HepG2 (cell line): ENCODE measurements around the gene THADA. TPM values are rescaled to one million over a fixed set of nuclear protein-coding genes. Genes with fewer than 3 reads are reported as not detected.

Experiments
- ATAC-seq: fragments of 200-7000 bp; cut with Tn5 transposase; 3 replicates; pipeline ENCODE4 v1.9.1; 2020; ENCODE audit warnings: mild to moderate bottlenecking, moderate library complexity
- BruUV-seq: library from RNA; stranded (reverse); fragments of 400-500 nt; replicated peaks from 2 replicates; lab custom pipeline; 2021; lab: Mats Ljungman, UMichigan
- CTCF ChIA-PET: fragments of 300-600 bp; formaldehyde crosslinking; extraction: SDS; loops from one replicate; lab custom pipeline; 2021; ENCODE audit warnings: low total read pairs, inconsistent platforms, low intra/inter-chr PET ratio; lab: Yijun Ruan, JAX
- POLR2A ChIA-PET: fragments of 350-600 bp; sonication (Branson Sonifier 250); formaldehyde crosslinking; loops from one replicate; lab custom pipeline; 2020; ENCODE audit warnings: antibody characterized with exemption, inconsistent platforms; lab: Yijun Ruan, JAX
- DNase-seq: peaks from one replicate; pipeline ENCODE4 v3.0.0-alpha.2; 2015; ENCODE audit warnings: low spot score
- FAIRE-seq: peaks from 3 replicates; lab custom pipeline; 2011; peaks lifted over from hg19 to GRCh38; lab: Jason Lieb, UNC
- H2AFZ ChIP-seq: one replicate; pipeline ENCODE4 v1.6.1; 2011; ENCODE audit warnings: low read length, inconsistent platforms
- H3K27ac ChIP-seq: fragments of 300-600 bp; 3 replicates; pipeline ENCODE4 v1.8.0; 2011; ENCODE audit warnings: mixed run types, mild to moderate bottlenecking, mixed read lengths, low read length, inconsistent platforms; ENCODE audit not compliant: insufficient read depth; ENCODE audit errors: extremely low read length
- H3K27me3 ChIP-seq, 2 experiments: fragments of 200-600 bp in 1 of 2; 2 replicates in 1 of 2; 3 replicates in 1 of 2; pipeline versions ENCODE4 v1.6.0 to v1.8.0; 2011; ENCODE audit warnings: low read length in 2 of 2, mild to moderate bottlenecking in 2 of 2, moderate library complexity in 2 of 2, inconsistent platforms in 1 of 2; ENCODE audit not compliant: insufficient read depth in 2 of 2, control insufficient read depth in 1 of 2
- H3K36me3 ChIP-seq, 2 experiments: fragments of 200-600 bp in 1 of 2; replicated peaks in 1 of 2; 2 replicates in 1 of 2; 3 replicates in 1 of 2; pipeline versions ENCODE4 v1.5.1 to v1.8.0; 2011; ENCODE audit warnings: low read length in 2 of 2, inconsistent platforms in 1 of 2; ENCODE audit not compliant: insufficient read depth in 2 of 2, control insufficient read depth in 1 of 2
- H3K4me1 ChIP-seq: 2 replicates; pipeline ENCODE4 v1.5.1; 2012; ENCODE audit warnings: low read length, inconsistent platforms; ENCODE audit not compliant: insufficient read depth
- H3K4me2 ChIP-seq: 2 replicates; pipeline ENCODE4 v1.6.0; 2011; ENCODE audit warnings: low read depth, low read length, inconsistent platforms
- H3K4me3 ChIP-seq, 3 experiments: fragments of 200-600 bp in 1 of 3; sonication (generic), shearing (Covaris generic) in 1 of 3; replicated peaks in 1 of 3; 2 replicates each; pipeline ENCODE4 v1.5.1; 2011 to 2016; ENCODE audit warnings: low read length in 3 of 3, inconsistent platforms in 2 of 3, low read depth in 2 of 3, mild to moderate bottlenecking in 2 of 3, control low read depth in 1 of 3, mixed read lengths in 1 of 3; ENCODE audit not compliant: insufficient read depth in 1 of 3
- H3K79me2 ChIP-seq: one replicate; pipeline ENCODE4 v1.6.1; 2011; ENCODE audit warnings: low read length, inconsistent platforms; ENCODE audit not compliant: insufficient read depth
- H3K9ac ChIP-seq: 2 replicates; pipeline ENCODE4 v1.6.0; 2011; ENCODE audit warnings: mild to moderate bottlenecking, low read depth, low read length, inconsistent platforms; ENCODE audit not compliant: insufficient read depth
- H3K9me3 ChIP-seq: 2 replicates; pipeline ENCODE4 v1.5.1; 2012; ENCODE audit warnings: mild to moderate bottlenecking, low read length
- H4K20me1 ChIP-seq: 2 replicates; pipeline ENCODE4 v1.6.0; 2011; ENCODE audit warnings: inconsistent platforms, mild to moderate bottlenecking, low read length, moderate library complexity; ENCODE audit not compliant: insufficient read depth
- CC2D1A ChIP-seq: sonication (generic); formaldehyde crosslinking; IDR thresholded peaks from 2 replicates; pipeline ENCODE4 v1.8.1; 2023; ENCODE audit warnings: mild to moderate bottlenecking, missing genetic modification reagents
- ELF1 ChIP-seq: sonication (generic); formaldehyde crosslinking; IDR thresholded peaks from 2 replicates; pipeline ENCODE4 v1.4.0; 2020; ENCODE audit warnings: missing genetic modification reagents
- GLI4 ChIP-seq: sonication (generic); formaldehyde crosslinking; IDR thresholded peaks from 2 replicates; pipeline ENCODE4 v1.5.1; 2020; ENCODE audit warnings: missing genetic modification reagents, mild to moderate bottlenecking, moderate library complexity, borderline replicate concordance
- HNRNPLL ChIP-seq: fragments of 200-400 bp; formaldehyde crosslinking; IDR thresholded peaks from 2 replicates; pipeline ENCODE4 v1.6.1; 2017; ENCODE audit warnings: mild to moderate bottlenecking, low read depth, low read length; ENCODE audit not compliant: poor library complexity, severe bottlenecking
- KMT2A ChIP-seq: sonication (generic); formaldehyde crosslinking; IDR thresholded peaks from 2 replicates; pipeline ENCODE4 v1.4.0; 2020; ENCODE audit warnings: missing genetic modification reagents
- RBM39 ChIP-seq: fragments of 200-400 bp; formaldehyde crosslinking; IDR thresholded peaks from one replicate; pipeline ENCODE4 v1.6.1; 2018; ENCODE audit warnings: antibody characterized with exemption, mild to moderate bottlenecking, low read depth, low read length; ENCODE audit not compliant: poor library complexity, severe bottlenecking
- RFX3 ChIP-seq: IDR thresholded peaks from 2 replicates; pipeline ENCODE4 v1.6.1; 2016; ENCODE audit warnings: missing biosample characterization, missing genetic modification reagents
- SAFB2 ChIP-seq: sonication (generic); formaldehyde crosslinking; IDR thresholded peaks from 2 replicates; pipeline ENCODE4 v1.5.1; 2020; ENCODE audit warnings: missing genetic modification reagents, low read depth, mild to moderate bottlenecking, borderline replicate concordance
- THYN1 ChIP-seq: sonication (generic); formaldehyde crosslinking; IDR thresholded peaks from 2 replicates; pipeline ENCODE4 v1.8.1; 2023; ENCODE audit warnings: low read depth, mild to moderate bottlenecking, moderate library complexity, missing genetic modification reagents, borderline replicate concordance
- ZFP62 ChIP-seq: sonication (generic); formaldehyde crosslinking; IDR thresholded peaks from 2 replicates; pipeline ENCODE4 v1.4.0; 2020; ENCODE audit warnings: missing genetic modification reagents
- ZNF468 ChIP-seq: sonication (generic); formaldehyde crosslinking; IDR thresholded peaks from 2 replicates; pipeline ENCODE4 v1.8.0; 2022; ENCODE audit warnings: mild to moderate bottlenecking, moderate library complexity, missing genetic modification reagents
- ZNF883 ChIP-seq: sonication (generic); formaldehyde crosslinking; IDR thresholded peaks from 2 replicates; pipeline ENCODE4 v1.5.1; 2020; ENCODE audit warnings: mild to moderate bottlenecking, missing genetic modification reagents; ENCODE audit errors: not compliant biosample characterization
- WGBS: methylation state at CpG from one replicate; pipeline ENCODE4 v1.1.6; 2017; ENCODE audit warnings: low lambda C conversion rate; 5-methylcytosine and 5-hydroxymethylcytosine counted together
- in situ Hi-C: cut with HindIII; loops from 2 replicates; pipeline ENCODE4 v1.10.0; 2017; ENCODE audit warnings: low pct_unique_long_range_greater_than_20kb; ENCODE audit not compliant: extremely low pct_ligation_motif_present
- intact Hi-C: fragments of 100-400 bp; cut with micrococcal nuclease; formaldehyde crosslinking; loops from one replicate; pipeline ENCODE4 v1.10.0; 2022; ENCODE audit not compliant: unreplicated experiment
- polyA plus RNA-seq, 8 experiments: library from polyadenylated mRNA; depleted of rRNA in 3 of 8; stranded (reverse) in 7 of 8; unstranded in 1 of 8; fragments of >200 nt; fragmentation: Illumina TruSeq in 4 of 8; extraction: Trizol in 4 of 8; gene quantifications; 2 replicates each; pipeline versions ENCODE4 v1.2.1 to v1.2.3, GENCODE V29; 2011 to 2016; ENCODE audit warnings: low read depth in 4 of 8, missing spikeins in 1 of 8, mixed read lengths in 1 of 8; ENCODE audit not compliant: insufficient read depth in 1 of 8
- total RNA-seq, 5 experiments: library from RNA; depleted of rRNA; stranded (reverse); fragments of >200 nt; fragmentation: Illumina TruSeq; extraction: Trizol; gene quantifications; 2 replicates each; pipeline ENCODE4 v1.2.3, GENCODE V29; 2016; ENCODE audit warnings: low read depth in 1 of 5
- TF ChIP-seq, protein P1 (sequence below), 2 experiments: sonication (generic) in 1 of 2; formaldehyde crosslinking in 1 of 2; IDR thresholded peaks; 2 replicates each; pipeline versions ENCODE4 v1.4.0 to v1.6.1; 2018 to 2020; ENCODE audit warnings: missing genetic modification reagents in 2 of 2, borderline replicate concordance in 1 of 2, low read depth in 1 of 2, mild to moderate bottlenecking in 1 of 2, missing biosample characterization in 1 of 2
- TF ChIP-seq, protein P2 (sequence below): sonication (generic); formaldehyde crosslinking; IDR thresholded peaks from 2 replicates; pipeline ENCODE4 v1.8.0; 2022; ENCODE audit warnings: missing genetic modification reagents, low read depth, mild to moderate bottlenecking, borderline replicate concordance
- TF ChIP-seq, protein P3 (sequence below): IDR thresholded peaks from 2 replicates; pipeline ENCODE4 v1.6.1; 2016; ENCODE audit warnings: missing compliant biosample characterization, missing genetic modification reagents, borderline replicate concordance

The THADA gene
- total and polyA plus RNA-seq, 2 of the 13 experiments (the other 11 are each of a cell fraction or from before 2014, with no cell fraction given) = 12.7 to 21.7 TPM

DNA sequence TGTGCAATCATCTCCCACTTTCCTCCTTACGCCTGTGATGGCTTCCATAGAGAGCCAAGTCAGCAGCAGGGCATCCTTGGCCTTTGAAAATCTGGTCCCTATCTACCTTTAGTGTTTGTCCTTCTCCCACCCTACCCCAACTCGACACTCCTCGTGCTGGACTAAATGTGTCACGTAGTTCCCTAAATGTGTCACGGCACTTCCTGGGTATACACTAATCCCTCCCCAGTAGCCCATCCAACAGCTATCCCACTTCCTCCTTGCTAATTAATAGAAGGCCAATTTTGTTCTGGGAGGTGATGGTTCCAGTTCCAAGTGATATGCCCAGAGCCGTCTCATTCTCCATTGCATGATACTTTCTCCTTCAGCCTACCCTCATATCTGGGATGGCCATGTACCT, 332.9 kb downstream of the THADA start:
- WGBS = 98% methylated on average over 6 of the region's 6 CpGs
- in situ Hi-C loops = no loop called here
- no peak for FAIRE-seq

More for the DNA sequence above, 332.9 kb downstream of the THADA start:
- Histone ChIP-seq H3K9ac (no peak overlapping the region), H3K4me1 (peaks cover 35% of the 10 kb centered on the region), H3K79me2 (no peaks in the 10 kb centered on the region)
- TF ChIP-seq RBM39 (no peak), ZNF468 (CRISPR knock-in tag) (no peak), ZFP62 (CRISPR knock-in tag) (no peak), SAFB2 (no peak), HNRNPLL (no peak), ELF1 (CRISPR knock-in tag) (no peak), GLI4 (CRISPR knock-in tag) (no peak), ZNF883 (CRISPR knock-in tag) (no peak), KMT2A (CRISPR knock-in tag) (no peak), RFX3 (CRISPR knock-in tag) (no peak), THYN1 (CRISPR knock-in tag) (no peak), CC2D1A (no peak)
- TF ChIP-seq, protein P1, sequence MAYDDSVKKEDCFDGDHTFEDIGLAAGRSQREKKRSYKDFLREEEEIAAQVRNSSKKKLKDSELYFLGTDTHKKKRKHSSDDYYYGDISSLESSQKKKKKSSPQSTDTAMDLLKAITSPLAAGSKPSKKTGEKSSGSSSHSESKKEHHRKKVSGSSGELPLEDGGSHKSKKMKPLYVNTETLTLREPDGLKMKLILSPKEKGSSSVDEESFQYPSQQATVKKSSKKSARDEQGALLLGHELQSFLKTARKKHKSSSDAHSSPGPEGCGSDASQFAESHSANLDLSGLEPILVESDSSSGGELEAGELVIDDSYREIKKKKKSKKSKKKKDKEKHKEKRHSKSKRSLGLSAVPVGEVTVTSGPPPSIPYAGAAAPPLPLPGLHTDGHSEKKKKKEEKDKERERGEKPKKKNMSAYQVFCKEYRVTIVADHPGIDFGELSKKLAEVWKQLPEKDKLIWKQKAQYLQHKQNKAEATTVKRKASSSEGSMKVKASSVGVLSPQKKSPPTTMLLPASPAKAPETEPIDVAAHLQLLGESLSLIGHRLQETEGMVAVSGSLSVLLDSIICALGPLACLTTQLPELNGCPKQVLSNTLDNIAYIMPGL (CRISPR knock-in tag; IDR thresholded peaks at IDR 0.05; ENCODE audit: borderline replicate concordance in 1 of 2, low read depth in 1 of 2) = no peak
- TF ChIP-seq, protein P2, sequence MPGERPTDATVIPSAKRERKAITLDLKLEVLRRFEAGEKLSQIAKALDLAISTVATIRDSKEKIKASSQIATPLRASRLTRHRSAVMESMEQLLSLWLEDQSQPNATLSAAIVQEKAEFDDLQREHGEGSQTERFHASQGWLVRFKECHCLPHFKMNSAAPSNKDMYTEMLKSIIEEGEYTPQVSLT = no peak
- TF ChIP-seq, protein P3, sequence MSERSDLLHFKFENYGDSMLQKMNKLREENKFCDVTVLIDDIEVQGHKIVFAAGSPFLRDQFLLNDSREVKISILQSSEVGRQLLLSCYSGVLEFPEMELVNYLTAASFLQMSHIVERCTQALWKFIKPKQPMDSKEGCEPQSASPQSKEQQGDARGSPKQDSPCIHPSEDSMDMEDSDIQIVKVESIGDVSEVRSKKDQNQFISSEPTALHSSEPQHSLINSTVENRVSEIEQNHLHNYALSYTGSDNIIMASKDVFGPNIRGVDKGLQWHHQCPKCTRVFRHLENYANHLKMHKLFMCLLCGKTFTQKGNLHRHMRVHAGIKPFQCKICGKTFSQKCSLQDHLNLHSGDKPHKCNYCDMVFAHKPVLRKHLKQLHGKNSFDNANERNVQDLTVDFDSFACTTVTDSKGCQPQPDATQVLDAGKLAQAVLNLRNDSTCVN = no peak
- TF ChIP-seq, all 625 proteins: peak for 0
- H2AFZ ChIP-seq = no peak overlapping the region
- no peaks in the 10 kb centered on the region for H3K27me3 ChIP-seq
- no peaks in the 10 kb centered on the region; a peak in 1 of 5 replicates for H3K36me3 ChIP-seq
- H4K20me1 ChIP-seq = no peaks in the 10 kb centered on the region
- ATAC-seq (no peak), DNase-seq (no peak)
- no TSS peak for BruUV-seq
- ChIA-PET POLR2A (no interaction called here), CTCF (no interaction called here)
- intact Hi-C loops = no loop called here
- no peaks in the 10 kb centered on the region for H3K9me3 ChIP-seq
- H3K27ac ChIP-seq = no peak overlapping the region
- H3K4me2 ChIP-seq = no peak overlapping the region
- H3K4me3 ChIP-seq = no peak overlapping the region
